GM23338 (cell line): Measurements from ENCODE around the gene NRP2. TPM values are rescaled to one million over a fixed set of nuclear protein-coding genes. Genes with fewer than 3 reads are reported as not detected.

Experiments
- ATAC-seq: fragments of 200-7000 bp; cut with Tn5 transposase; 3 replicates; pipeline ENCODE4 v1.9.1; 2020
- DNase-seq: peaks from one replicate; pipeline ENCODE4 v3.0.0-alpha.2; 2015; ENCODE audit warnings: low spot score
- H2AFZ ChIP-seq: fragments of 200-600 bp; sonication (generic); 2 replicates; pipeline ENCODE4 v1.8.0; 2016; ENCODE audit warnings: antibody characterized with exemption, mild to moderate bottlenecking, moderate library complexity
- H3F3A ChIP-seq: fragments of 200-600 bp; sonication (generic); replicated peaks from 2 replicates; pipeline ENCODE4 v1.8.0; 2017; ENCODE audit warnings: antibody characterized with exemption, mixed run types, low read depth
- H3K27ac ChIP-seq: fragments of 200-600 bp; sonication (generic); 2 replicates; pipeline ENCODE4 v1.6.1; 2016; ENCODE audit warnings: low read depth
- H3K27me3 ChIP-seq: fragments of 200-600 bp; sonication (generic); 2 replicates; pipeline ENCODE4 v1.8.0; 2016; ENCODE audit warnings: mild to moderate bottlenecking, mixed run types, moderate library complexity; ENCODE audit not compliant: insufficient read depth
- H3K36me3 ChIP-seq: fragments of 200-600 bp; sonication (generic); 2 replicates; pipeline ENCODE4 v1.8.0; 2016; ENCODE audit warnings: mild to moderate bottlenecking; ENCODE audit not compliant: insufficient read depth
- H3K4me1 ChIP-seq: fragments of 200-600 bp; sonication (generic); 2 replicates; pipeline ENCODE4 v1.8.0; 2016; ENCODE audit warnings: mild to moderate bottlenecking, moderate library complexity; ENCODE audit not compliant: insufficient read depth
- H3K4me2 ChIP-seq: fragments of 200-600 bp; sonication (generic); 2 replicates; pipeline ENCODE4 v1.7.1; 2017; ENCODE audit warnings: mixed run types
- H3K4me3 ChIP-seq: fragments of 200-600 bp; sonication (generic); 2 replicates; pipeline ENCODE4 v1.6.1; 2016; ENCODE audit warnings: mixed run types
- H3K79me2 ChIP-seq: fragments of 200-600 bp; sonication (generic); replicated peaks from 2 replicates; pipeline ENCODE4 v1.8.0; 2017; ENCODE audit warnings: mild to moderate bottlenecking; ENCODE audit not compliant: insufficient read depth
- H3K9me2 ChIP-seq: fragments of 200-600 bp; sonication (generic); 2 replicates; pipeline ENCODE4 v1.8.0; 2017; ENCODE audit not compliant: insufficient read depth
- H4K20me1 ChIP-seq: fragments of 200-600 bp; sonication (generic); replicated peaks from 2 replicates; pipeline ENCODE4 v1.8.0; 2017; ENCODE audit warnings: mild to moderate bottlenecking; ENCODE audit not compliant: insufficient read depth
- H3K27ac Mint-ChIP-seq: 2 replicates; pipeline ENCODE4 v1.8.0; 2020; ENCODE audit warnings: inconsistent platforms, mild to moderate bottlenecking, moderate library complexity, mixed read lengths
- H3K27me3 Mint-ChIP-seq: 3 replicates; pipeline ENCODE4 v1.8.0; 2022; ENCODE audit warnings: low read depth, mild to moderate bottlenecking, moderate library complexity, mixed read lengths, inconsistent platforms; ENCODE audit not compliant: insufficient read depth, poor library complexity
- H3K36me3 Mint-ChIP-seq: 3 replicates; pipeline ENCODE4 v1.8.0; 2021; ENCODE audit warnings: low read depth, mild to moderate bottlenecking, inconsistent platforms, moderate library complexity, mixed read lengths
- H3K4me1 Mint-ChIP-seq: 3 replicates; pipeline ENCODE4 v1.8.0; 2020; ENCODE audit warnings: mild to moderate bottlenecking, inconsistent platforms, mixed read lengths
- H3K4me3 Mint-ChIP-seq: 3 replicates; pipeline ENCODE4 v1.8.0; 2021; ENCODE audit warnings: moderate library complexity, mild to moderate bottlenecking, inconsistent platforms, mixed read lengths
- H3K9me3 Mint-ChIP-seq: 3 replicates; pipeline ENCODE4 v1.8.0; 2020; ENCODE audit warnings: moderate library complexity, mild to moderate bottlenecking, inconsistent platforms, mixed read lengths
- CREB1 ChIP-seq: fragments of 250-450 bp; sonication (Bioruptor Pico); IDR thresholded peaks from 2 replicates; pipeline ENCODE4 v1.5.0; 2020; ENCODE audit warnings: low read depth, mild to moderate bottlenecking, moderate library complexity
- ETS1 ChIP-seq: IDR thresholded peaks from 2 replicates; pipeline ENCODE4 v1.6.1; 2016; ENCODE audit warnings: antibody characterized with exemption
- EZH2 ChIP-seq: fragments of 200-600 bp; sonication (generic); IDR thresholded peaks from one replicate; pipeline ENCODE4 v1.8.0; 2017; ENCODE audit warnings: antibody characterized with exemption, mild to moderate bottlenecking, low read depth; ENCODE audit not compliant: unreplicated experiment
- EZH2phosphoT487 ChIP-seq: fragments of 200-600 bp; sonication (generic); IDR thresholded peaks from one replicate; pipeline ENCODE4 v1.8.1; 2018; ENCODE audit warnings: antibody characterized with exemption; ENCODE audit not compliant: unreplicated experiment
- JUNB ChIP-seq: IDR thresholded peaks from one replicate; pipeline ENCODE4 v1.6.1; 2016; ENCODE audit warnings: antibody characterized with exemption; ENCODE audit not compliant: unreplicated experiment
- NANOG ChIP-seq: IDR thresholded peaks from 2 replicates; pipeline ENCODE4 v1.6.1; 2016; ENCODE audit warnings: antibody characterized with exemption, borderline replicate concordance
- POLR2AphosphoS5 ChIP-seq: IDR thresholded peaks from 2 replicates; pipeline ENCODE4 v1.6.1; 2016; ENCODE audit warnings: antibody characterized with exemption, low read depth
- STAT1 ChIP-seq: IDR thresholded peaks from one replicate; pipeline ENCODE4 v1.6.1; 2016; ENCODE audit warnings: antibody characterized with exemption; ENCODE audit not compliant: unreplicated experiment
- ZNF114 ChIP-seq: fragments of 250-450 bp; sonication (Bioruptor Pico); IDR thresholded peaks from 2 replicates; pipeline ENCODE4 v1.5.0; 2020; ENCODE audit warnings: mild to moderate bottlenecking, moderate library complexity
- ZNF331 ChIP-seq: fragments of 250-450 bp; sonication (Bioruptor Pico); IDR thresholded peaks from 2 replicates; pipeline ENCODE4 v1.5.0; 2020; ENCODE audit warnings: low read depth, mild to moderate bottlenecking, moderate library complexity
- polyA plus RNA-seq: library from polyadenylated mRNA; unstranded; fragments of >200 nt; fragmentation: Nextera tagmentation; extraction: Ambion mirVana; gene quantifications from 2 replicates; pipeline ENCODE4 v1.2.1, GENCODE V29; 2016
- total RNA-seq: library from RNA; depleted of rRNA; stranded (reverse); fragments of >200 nt; shearing (Covaris generic); gene quantifications from 2 replicates; pipeline ENCODE4 v1.2.3, GENCODE V29; 2014
- TF ChIP-seq, protein P1 (sequence below): fragments of 250-450 bp; sonication (Bioruptor Pico); IDR thresholded peaks from 2 replicates; pipeline ENCODE4 v1.5.0; 2020; ENCODE audit warnings: mild to moderate bottlenecking, moderate library complexity
- TF ChIP-seq, protein P2 (sequence below), 2 experiments: fragments of 200-600 bp in 1 of 2; sonication (generic) in 1 of 2; conservative IDR thresholded peaks; 2 replicates each; pipeline versions ENCODE4 v1.5.1 to v1.6.1; 2016 to 2017; ENCODE audit warnings: antibody characterized with exemption in 2 of 2, low read depth in 2 of 2, mild to moderate bottlenecking in 2 of 2, moderate library complexity in 1 of 2
- TF ChIP-seq, protein P3 (sequence below): IDR thresholded peaks from one replicate; pipeline ENCODE4 v1.6.1; 2018; ENCODE audit warnings: antibody characterized with exemption; ENCODE audit not compliant: unreplicated experiment

Gene NRP2
- total and polyA plus RNA-seq, 2 experiments from 2014 or later = 18.4 to 22.0 TPM

- H3K4me3 ChIP-seq = no peak overlapping the region
- H3K36me3 ChIP-seq = no peaks in the 10 kb centered on the region
- TF ChIP-seq POLR2AphosphoS5 = no peak
- TF ChIP-seq ZNF331 (CRISPR knock-in tag) = no peak
- TF ChIP-seq CREB1 (CRISPR knock-in tag) = no peak
- TF ChIP-seq JUNB = no peak
- no peak for TF ChIP-seq STAT1
- no peak for TF ChIP-seq ETS1
- TF ChIP-seq, protein P1, sequence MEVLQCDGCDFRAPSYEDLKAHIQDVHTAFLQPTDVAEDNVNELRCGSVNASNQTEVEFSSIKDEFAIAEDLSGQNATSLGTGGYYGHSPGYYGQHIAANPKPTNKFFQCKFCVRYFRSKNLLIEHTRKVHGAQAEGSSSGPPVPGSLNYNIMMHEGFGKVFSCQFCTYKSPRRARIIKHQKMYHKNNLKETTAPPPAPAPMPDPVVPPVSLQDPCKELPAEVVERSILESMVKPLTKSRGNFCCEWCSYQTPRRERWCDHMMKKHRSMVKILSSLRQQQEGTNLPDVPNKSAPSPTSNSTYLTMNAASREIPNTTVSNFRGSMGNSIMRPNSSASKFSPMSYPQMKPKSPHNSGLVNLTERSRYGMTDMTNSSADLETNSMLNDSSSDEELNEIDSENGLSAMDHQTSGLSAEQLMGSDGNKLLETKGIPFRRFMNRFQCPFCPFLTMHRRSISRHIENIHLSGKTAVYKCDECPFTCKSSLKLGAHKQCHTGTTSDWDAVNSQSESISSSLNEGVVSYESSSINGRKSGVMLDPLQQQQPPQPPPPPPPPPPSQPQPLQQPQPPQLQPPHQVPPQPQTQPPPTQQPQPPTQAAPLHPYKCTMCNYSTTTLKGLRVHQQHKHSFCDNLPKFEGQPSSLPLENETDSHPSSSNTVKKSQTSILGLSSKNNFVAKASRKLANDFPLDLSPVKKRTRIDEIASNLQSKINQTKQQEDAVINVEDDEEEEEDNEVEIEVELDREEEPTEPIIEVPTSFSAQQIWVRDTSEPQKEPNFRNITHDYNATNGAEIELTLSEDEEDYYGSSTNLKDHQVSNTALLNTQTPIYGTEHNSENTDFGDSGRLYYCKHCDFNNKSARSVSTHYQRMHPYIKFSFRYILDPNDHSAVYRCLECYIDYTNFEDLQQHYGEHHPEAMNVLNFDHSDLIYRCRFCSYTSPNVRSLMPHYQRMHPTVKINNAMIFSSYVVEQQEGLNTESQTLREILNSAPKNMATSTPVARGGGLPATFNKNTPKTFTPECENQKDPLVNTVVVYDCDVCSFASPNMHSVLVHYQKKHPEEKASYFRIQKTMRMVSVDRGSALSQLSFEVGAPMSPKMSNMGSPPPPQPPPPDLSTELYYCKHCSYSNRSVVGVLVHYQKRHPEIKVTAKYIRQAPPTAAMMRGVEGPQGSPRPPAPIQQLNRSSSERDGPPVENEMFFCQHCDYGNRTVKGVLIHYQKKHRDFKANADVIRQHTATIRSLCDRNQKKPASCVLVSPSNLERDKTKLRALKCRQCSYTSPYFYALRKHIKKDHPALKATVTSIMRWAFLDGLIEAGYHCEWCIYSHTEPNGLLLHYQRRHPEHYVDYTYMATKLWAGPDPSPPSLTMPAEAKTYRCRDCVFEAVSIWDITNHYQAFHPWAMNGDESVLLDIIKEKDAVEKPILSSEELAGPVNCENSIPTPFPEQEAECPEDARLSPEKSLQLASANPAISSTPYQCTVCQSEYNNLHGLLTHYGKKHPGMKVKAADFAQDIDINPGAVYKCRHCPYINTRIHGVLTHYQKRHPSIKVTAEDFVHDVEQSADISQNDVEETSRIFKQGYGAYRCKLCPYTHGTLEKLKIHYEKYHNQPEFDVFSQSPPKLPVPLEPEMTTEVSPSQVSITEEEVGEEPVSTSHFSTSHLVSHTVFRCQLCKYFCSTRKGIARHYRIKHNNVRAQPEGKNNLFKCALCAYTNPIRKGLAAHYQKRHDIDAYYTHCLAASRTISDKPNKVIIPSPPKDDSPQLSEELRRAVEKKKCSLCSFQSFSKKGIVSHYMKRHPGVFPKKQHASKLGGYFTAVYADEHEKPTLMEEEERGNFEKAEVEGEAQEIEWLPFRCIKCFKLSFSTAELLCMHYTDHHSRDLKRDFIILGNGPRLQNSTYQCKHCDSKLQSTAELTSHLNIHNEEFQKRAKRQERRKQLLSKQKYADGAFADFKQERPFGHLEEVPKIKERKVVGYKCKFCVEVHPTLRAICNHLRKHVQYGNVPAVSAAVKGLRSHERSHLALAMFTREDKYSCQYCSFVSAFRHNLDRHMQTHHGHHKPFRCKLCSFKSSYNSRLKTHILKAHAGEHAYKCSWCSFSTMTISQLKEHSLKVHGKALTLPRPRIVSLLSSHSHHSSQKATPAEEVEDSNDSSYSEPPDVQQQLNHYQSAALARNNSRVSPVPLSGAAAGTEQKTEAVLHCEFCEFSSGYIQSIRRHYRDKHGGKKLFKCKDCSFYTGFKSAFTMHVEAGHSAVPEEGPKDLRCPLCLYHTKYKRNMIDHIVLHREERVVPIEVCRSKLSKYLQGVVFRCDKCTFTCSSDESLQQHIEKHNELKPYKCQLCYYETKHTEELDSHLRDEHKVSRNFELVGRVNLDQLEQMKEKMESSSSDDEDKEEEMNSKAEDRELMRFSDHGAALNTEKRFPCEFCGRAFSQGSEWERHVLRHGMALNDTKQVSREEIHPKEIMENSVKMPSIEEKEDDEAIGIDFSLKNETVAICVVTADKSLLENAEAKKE (CRISPR knock-in tag) = no peak
- TF ChIP-seq, protein P2, sequence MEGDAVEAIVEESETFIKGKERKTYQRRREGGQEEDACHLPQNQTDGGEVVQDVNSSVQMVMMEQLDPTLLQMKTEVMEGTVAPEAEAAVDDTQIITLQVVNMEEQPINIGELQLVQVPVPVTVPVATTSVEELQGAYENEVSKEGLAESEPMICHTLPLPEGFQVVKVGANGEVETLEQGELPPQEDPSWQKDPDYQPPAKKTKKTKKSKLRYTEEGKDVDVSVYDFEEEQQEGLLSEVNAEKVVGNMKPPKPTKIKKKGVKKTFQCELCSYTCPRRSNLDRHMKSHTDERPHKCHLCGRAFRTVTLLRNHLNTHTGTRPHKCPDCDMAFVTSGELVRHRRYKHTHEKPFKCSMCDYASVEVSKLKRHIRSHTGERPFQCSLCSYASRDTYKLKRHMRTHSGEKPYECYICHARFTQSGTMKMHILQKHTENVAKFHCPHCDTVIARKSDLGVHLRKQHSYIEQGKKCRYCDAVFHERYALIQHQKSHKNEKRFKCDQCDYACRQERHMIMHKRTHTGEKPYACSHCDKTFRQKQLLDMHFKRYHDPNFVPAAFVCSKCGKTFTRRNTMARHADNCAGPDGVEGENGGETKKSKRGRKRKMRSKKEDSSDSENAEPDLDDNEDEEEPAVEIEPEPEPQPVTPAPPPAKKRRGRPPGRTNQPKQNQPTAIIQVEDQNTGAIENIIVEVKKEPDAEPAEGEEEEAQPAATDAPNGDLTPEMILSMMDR (conservative IDR thresholded peaks at IDR 0.05; ENCODE audit: low read depth in 2 of 2) = no peak
- no peak for TF ChIP-seq NANOG
- no peak for TF ChIP-seq EZH2phosphoT487
- TF ChIP-seq ZNF114 (CRISPR knock-in tag) = no peak
- no peak for TF ChIP-seq EZH2
- TF ChIP-seq, protein P3, sequence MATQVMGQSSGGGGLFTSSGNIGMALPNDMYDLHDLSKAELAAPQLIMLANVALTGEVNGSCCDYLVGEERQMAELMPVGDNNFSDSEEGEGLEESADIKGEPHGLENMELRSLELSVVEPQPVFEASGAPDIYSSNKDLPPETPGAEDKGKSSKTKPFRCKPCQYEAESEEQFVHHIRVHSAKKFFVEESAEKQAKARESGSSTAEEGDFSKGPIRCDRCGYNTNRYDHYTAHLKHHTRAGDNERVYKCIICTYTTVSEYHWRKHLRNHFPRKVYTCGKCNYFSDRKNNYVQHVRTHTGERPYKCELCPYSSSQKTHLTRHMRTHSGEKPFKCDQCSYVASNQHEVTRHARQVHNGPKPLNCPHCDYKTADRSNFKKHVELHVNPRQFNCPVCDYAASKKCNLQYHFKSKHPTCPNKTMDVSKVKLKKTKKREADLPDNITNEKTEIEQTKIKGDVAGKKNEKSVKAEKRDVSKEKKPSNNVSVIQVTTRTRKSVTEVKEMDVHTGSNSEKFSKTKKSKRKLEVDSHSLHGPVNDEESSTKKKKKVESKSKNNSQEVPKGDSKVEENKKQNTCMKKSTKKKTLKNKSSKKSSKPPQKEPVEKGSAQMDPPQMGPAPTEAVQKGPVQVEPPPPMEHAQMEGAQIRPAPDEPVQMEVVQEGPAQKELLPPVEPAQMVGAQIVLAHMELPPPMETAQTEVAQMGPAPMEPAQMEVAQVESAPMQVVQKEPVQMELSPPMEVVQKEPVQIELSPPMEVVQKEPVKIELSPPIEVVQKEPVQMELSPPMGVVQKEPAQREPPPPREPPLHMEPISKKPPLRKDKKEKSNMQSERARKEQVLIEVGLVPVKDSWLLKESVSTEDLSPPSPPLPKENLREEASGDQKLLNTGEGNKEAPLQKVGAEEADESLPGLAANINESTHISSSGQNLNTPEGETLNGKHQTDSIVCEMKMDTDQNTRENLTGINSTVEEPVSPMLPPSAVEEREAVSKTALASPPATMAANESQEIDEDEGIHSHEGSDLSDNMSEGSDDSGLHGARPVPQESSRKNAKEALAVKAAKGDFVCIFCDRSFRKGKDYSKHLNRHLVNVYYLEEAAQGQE = no peak
- peaks cover 4% of the 10 kb centered on the region; the same call in 2 of the 3 replicates for H3K4me1 Mint-ChIP-seq
- no peak for DNase-seq
- no peaks in the 10 kb centered on the region for H3K36me3 Mint-ChIP-seq
- ATAC-seq = no peak
- H2AFZ ChIP-seq = no peak overlapping the region
- peaks cover 1% of the 10 kb centered on the region for H3K27me3 Mint-ChIP-seq
- no peak overlapping the region for H3K4me3 Mint-ChIP-seq
- no peak overlapping the region for H3K27ac Mint-ChIP-seq
- H3K9me2 ChIP-seq = peaks cover 20% of the 10 kb centered on the region
- no peaks in the 10 kb centered on the region for H3K4me1 ChIP-seq
- no peaks in the 10 kb centered on the region for H3K9me3 Mint-ChIP-seq
- H3K79me2 ChIP-seq = no peaks in the 10 kb centered on the region
- H3K27ac ChIP-seq = no peak overlapping the region
- H3F3A ChIP-seq = no peaks in the 10 kb centered on the region
- no peaks in the 10 kb centered on the region for H3K27me3 ChIP-seq
- no peaks in the 10 kb centered on the region for H4K20me1 ChIP-seq
- H3K4me2 ChIP-seq = no peak overlapping the region
These were observed 24.7 kb upstream of the NRP2 start for GRCh38 chr2:205657579-205657978.
